ENCODE results near the gene TACC2. TPM values are rescaled to one million over a fixed set of nuclear protein-coding genes. Genes with fewer than 3 reads are reported as not detected.

The TACC2 gene
- total RNA-seq, 4 donors from 2014 or later = 206 to 606 (median 261) TPM

- H3K9me3 ChIP-seq = no peaks in the 10 kb centered on the region
- H3K4me3 ChIP-seq = no peak overlapping the region
- no peak for DNase-seq (ENCODE audit: low spot score in 2 of 2)
- H3K4me1 ChIP-seq = peaks cover 27% of the 10 kb centered on the region
- H3K27ac ChIP-seq = no peak overlapping the region
- H3K36me3 ChIP-seq = no peaks in the 10 kb centered on the region
- TF ChIP-seq POLR2A (IDR thresholded peaks at IDR 0.05) = no peak
- TF ChIP-seq EP300 (IDR thresholded peaks at IDR 0.05) = no peak
- no peak for TF ChIP-seq POLR2AphosphoS5 (IDR thresholded peaks at IDR 0.05)
- H3K27me3 ChIP-seq = no peaks in the 10 kb centered on the region
- WGBS = 87% methylated on average over 9 of the region's 9 CpGs
These were observed 135.4 kb downstream of the TACC2 start for GRCh38 chr10:122124342-122124741.

GRCh38 chr10:122124808-122125207, 135.8 kb downstream of the TACC2 start:
- no peak for DNase-seq (ENCODE audit: low spot score in 2 of 2)
- Histone ChIP-seq H3K4me1 (peaks cover 27% of the 10 kb centered on the region), H3K27ac (no peak overlapping the region), H3K9me3 (no peaks in the 10 kb centered on the region), H3K27me3 (no peaks in the 10 kb centered on the region), H3K36me3 (no peaks in the 10 kb centered on the region), H3K4me3 (no peak overlapping the region)
- 77% methylated on average over 7 of the region's 7 CpGs for WGBS
- TF ChIP-seq CTCF (IDR thresholded peaks at IDR 0.05) = no peak
- TF ChIP-seq POLR2AphosphoS5 (IDR thresholded peaks at IDR 0.05) = no peak
- no peak for TF ChIP-seq EP300 (IDR thresholded peaks at IDR 0.05)
- no peak for TF ChIP-seq POLR2A (IDR thresholded peaks at IDR 0.05)

- H3K27me3 ChIP-seq = no peaks in the 10 kb centered on the region
- 48% methylated on average over 6 of the region's 6 CpGs for WGBS
- H3K36me3 ChIP-seq = no peaks in the 10 kb centered on the region
- H3K27ac ChIP-seq = peak overlapping the region; percentile 73
- no peak for DNase-seq (ENCODE audit: low spot score in 2 of 2)
- TF ChIP-seq EP300 (IDR thresholded peaks at IDR 0.05) = no peak
- TF ChIP-seq POLR2A (IDR thresholded peaks at IDR 0.05) = no peak
- TF ChIP-seq CTCF (IDR thresholded peaks at IDR 0.05) = no peak
- peak in 1 of 3 donors; percentile 22 for TF ChIP-seq POLR2AphosphoS5 (IDR thresholded peaks at IDR 0.05)
- H3K4me1 ChIP-seq = peaks cover 35% of the 10 kb centered on the region
- no peaks in the 10 kb centered on the region for H3K9me3 ChIP-seq
- H3K4me3 ChIP-seq = no peak overlapping the region
These were observed 138.0 kb downstream of the TACC2 start for GRCh38 chr10:122126763-122127659.

GRCh38 chr10:122127943-122128342, 139.0 kb downstream of the TACC2 start:
- TF ChIP-seq CTCF (IDR thresholded peaks at IDR 0.05) (no peak), EP300 (IDR thresholded peaks at IDR 0.05) (no peak), POLR2A (IDR thresholded peaks at IDR 0.05) (no peak), POLR2AphosphoS5 (IDR thresholded peaks at IDR 0.05) (no peak)
- peaks cover 44% of the 10 kb centered on the region for H3K4me1 ChIP-seq
- no peaks in the 10 kb centered on the region for H3K36me3 ChIP-seq
- no peaks in the 10 kb centered on the region for H3K27me3 ChIP-seq
- 43% methylated on average over 8 of the region's 8 CpGs for WGBS
- peak overlapping the region; percentile 73 for H3K27ac ChIP-seq
- no peaks in the 10 kb centered on the region for H3K9me3 ChIP-seq
- DNase-seq (ENCODE audit: low spot score in 2 of 2) = no peak
- peak overlapping the region; percentile 32 for H3K4me3 ChIP-seq

- Histone ChIP-seq H3K27ac (peak overlapping the region; percentile 73), H3K4me3 (peak overlapping the region; percentile 32), H3K9me3 (no peaks in the 10 kb centered on the region), H3K4me1 (peaks cover 45% of the 10 kb centered on the region), H3K36me3 (peaks cover 4% of the 10 kb centered on the region), H3K27me3 (no peaks in the 10 kb centered on the region)
- DNase-seq (ENCODE audit: low spot score in 2 of 2) = no peak
- WGBS = 43% methylated on average over 5 of the region's 5 CpGs
- no peak for TF ChIP-seq POLR2A (IDR thresholded peaks at IDR 0.05)
These were observed 139.4 kb downstream of the TACC2 start for GRCh38 chr10:122128357-122128756.

GRCh38 chr10:122130474-122131110, 141.6 kb downstream of the TACC2 start:
- TF ChIP-seq CTCF (IDR thresholded peaks at IDR 0.05) = no peak
- TF ChIP-seq POLR2AphosphoS5 (IDR thresholded peaks at IDR 0.05) = no peak
- no peak for TF ChIP-seq POLR2A (IDR thresholded peaks at IDR 0.05)
- TF ChIP-seq EP300 (IDR thresholded peaks at IDR 0.05) = no peak
- Histone ChIP-seq H3K4me3 (no peak overlapping the region), H3K4me1 (peaks cover 52% of the 10 kb centered on the region), H3K9me3 (no peaks in the 10 kb centered on the region), H3K36me3 (peaks cover 22% of the 10 kb centered on the region), H3K27ac (no peak overlapping the region), H3K27me3 (no peaks in the 10 kb centered on the region)
- no peak for DNase-seq (ENCODE audit: low spot score in 2 of 2)
- 80% methylated on average over 8 of the region's 8 CpGs for WGBS

All from suprapubic skin (tissue), 4 donors.